ENCODE measurements around the gene FAM168A. TPM values are rescaled to one million over a fixed set of nuclear protein-coding genes. Genes with fewer than 3 reads are reported as not detected.

FAM168A gene
- total RNA-seq, 1 experiment from 2014 or later = 12.9 TPM

DNA sequence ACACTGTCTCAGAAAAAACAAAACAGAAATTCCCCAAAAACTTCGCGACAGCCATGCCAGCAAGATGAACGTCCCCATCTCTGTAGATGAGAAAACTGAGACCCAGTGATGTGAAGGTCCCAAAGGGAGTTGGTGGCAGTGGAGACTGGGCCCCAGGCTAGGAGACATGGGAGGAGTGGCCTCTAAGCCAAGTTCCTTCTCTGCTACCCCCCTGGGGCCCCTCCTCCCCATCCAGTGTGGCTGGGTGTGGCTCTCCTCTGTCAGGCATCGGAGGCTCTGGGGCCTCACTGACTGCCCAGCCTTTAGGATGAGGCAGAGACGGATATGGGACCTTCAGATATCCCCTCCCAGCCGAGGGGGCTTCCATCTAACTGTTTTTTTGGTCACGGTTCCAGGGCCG, 211.9 kb downstream of the FAM168A start:
- Histone ChIP-seq H3K4me3 (ENCODE audit: low read length) (peak overlapping the region; percentile 97), H3K79me2 (ENCODE audit: low read length) (peaks cover 96% of the 10 kb centered on the region), H3K4me1 (ENCODE audit: low read length) (peaks cover 100% of the 10 kb centered on the region), H4K20me1 (ENCODE audit: insufficient read depth, low read depth, low read length) (peaks cover 19% of the 10 kb centered on the region; the same call in 1 of the 2 replicates), H3K27ac (ENCODE audit: low read length) (peak overlapping the region; percentile 97), H3K9ac (ENCODE audit: low read length) (peak overlapping the region; percentile 98), H3K4me2 (ENCODE audit: low read depth, low read length, poor library complexity, severe bottlenecking) (peak overlapping the region; percentile 72), H3K36me3 (ENCODE audit: insufficient read depth, low read length) (no peaks in the 10 kb centered on the region), H2AFZ (ENCODE audit: low read length) (no peak overlapping the region), H3K9me3 (ENCODE audit: low read length) (no peaks in the 10 kb centered on the region), H3K9me2 (replicated peaks; ENCODE audit: insufficient read depth, low read length) (no peaks in the 10 kb centered on the region), H3K27me3 (ENCODE audit: low read length) (no peaks in the 10 kb centered on the region)
- DNase-seq = peak; percentile 93

DNA sequence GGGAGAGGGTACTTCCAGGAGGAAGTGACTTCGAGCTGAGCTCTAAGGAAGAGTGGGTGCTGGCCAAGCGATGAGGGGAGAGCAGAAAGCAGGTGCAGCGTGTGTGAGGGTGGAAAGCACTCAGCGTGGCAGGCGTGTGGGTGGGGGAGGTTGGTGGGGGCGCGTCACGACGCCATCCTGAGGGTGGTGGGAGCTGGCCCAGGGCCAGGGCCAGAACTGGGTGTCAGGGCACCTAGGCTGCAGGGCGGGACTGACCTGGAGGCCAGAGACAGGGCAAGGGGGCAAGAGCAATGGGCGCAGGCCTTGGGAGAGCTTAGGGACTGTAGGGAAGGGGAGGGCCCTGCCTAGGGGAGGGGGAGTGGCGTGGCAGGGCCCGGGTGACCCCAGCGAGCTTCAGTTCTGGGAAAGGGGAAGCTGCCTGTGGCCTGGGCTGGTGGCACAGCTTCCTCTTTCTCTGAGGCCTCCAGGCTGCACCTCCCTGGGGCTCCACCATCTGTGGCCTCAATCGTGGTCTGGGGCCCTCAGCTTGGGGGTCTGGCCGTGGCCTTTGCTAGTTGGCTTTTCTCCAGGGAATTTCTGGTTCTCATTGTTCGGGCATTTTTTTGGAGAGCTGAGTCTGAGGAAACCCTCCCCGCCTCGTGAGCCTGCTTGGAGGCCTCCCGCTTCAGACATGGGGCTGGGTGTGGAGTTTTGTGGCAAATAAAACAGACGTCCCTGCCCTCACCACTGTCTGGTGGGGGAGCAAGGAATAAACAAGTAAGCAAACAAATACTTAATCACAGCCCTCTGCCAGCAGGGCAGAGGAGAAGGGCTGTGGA, 212.8 kb downstream of the FAM168A start:
- H3K4me1 ChIP-seq (ENCODE audit: low read length) = peaks cover 100% of the 10 kb centered on the region
- peak overlapping the region; percentile 98 for H3K9ac ChIP-seq (ENCODE audit: low read length)
- H4K20me1 ChIP-seq (ENCODE audit: insufficient read depth, low read depth, low read length) = peaks cover 21% of the 10 kb centered on the region; the same call in 1 of the 2 replicates
- no peaks in the 10 kb centered on the region for H3K36me3 ChIP-seq (ENCODE audit: insufficient read depth, low read length)
- no peaks in the 10 kb centered on the region for H3K27me3 ChIP-seq (ENCODE audit: low read length)
- H3K9me3 ChIP-seq (ENCODE audit: low read length) = no peaks in the 10 kb centered on the region
- peaks cover 96% of the 10 kb centered on the region for H3K79me2 ChIP-seq (ENCODE audit: low read length)
- H3K4me3 ChIP-seq (ENCODE audit: low read length) = peak overlapping the region; percentile 97
- peak overlapping the region; percentile 97 for H3K27ac ChIP-seq (ENCODE audit: low read length)
- H3K4me2 ChIP-seq (ENCODE audit: low read depth, low read length, poor library complexity, severe bottlenecking) = peak overlapping the region; percentile 72
- DNase-seq = peak; percentile 95
- no peak overlapping the region for H2AFZ ChIP-seq (ENCODE audit: low read length)
- H3K9me2 ChIP-seq (replicated peaks; ENCODE audit: insufficient read depth, low read length) = no peaks in the 10 kb centered on the region

DNA sequence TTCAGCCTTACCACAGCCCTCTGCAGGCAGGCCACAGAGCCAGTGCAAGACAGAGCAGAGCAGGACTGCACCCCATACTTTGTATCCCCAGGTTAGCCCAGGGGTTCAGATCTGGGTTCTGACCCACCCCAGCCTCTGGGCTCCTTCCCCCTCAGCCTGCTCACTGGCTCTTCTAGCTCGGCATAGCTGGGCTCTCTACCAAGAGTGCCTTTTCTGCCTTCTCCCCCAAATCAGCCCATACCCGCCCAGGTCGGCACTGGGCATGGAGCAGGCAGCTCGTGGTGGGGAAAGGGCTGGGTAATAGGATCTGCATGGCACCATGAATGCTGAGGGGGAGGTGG, 213.4 kb downstream of the FAM168A start:
- Histone ChIP-seq H3K9ac (ENCODE audit: low read length) (peak overlapping the region; percentile 98), H3K36me3 (ENCODE audit: insufficient read depth, low read length) (no peaks in the 10 kb centered on the region), H3K9me2 (replicated peaks; ENCODE audit: insufficient read depth, low read length) (no peaks in the 10 kb centered on the region), H4K20me1 (ENCODE audit: insufficient read depth, low read depth, low read length) (peaks cover 22% of the 10 kb centered on the region; the same call in 1 of the 2 replicates), H3K9me3 (ENCODE audit: low read length) (no peaks in the 10 kb centered on the region), H2AFZ (ENCODE audit: low read length) (no peak overlapping the region), H3K79me2 (ENCODE audit: low read length) (peaks cover 96% of the 10 kb centered on the region), H3K4me2 (ENCODE audit: low read depth, low read length, poor library complexity, severe bottlenecking) (peak overlapping the region; percentile 72), H3K27me3 (ENCODE audit: low read length) (no peaks in the 10 kb centered on the region), H3K4me1 (ENCODE audit: low read length) (peaks cover 100% of the 10 kb centered on the region), H3K4me3 (ENCODE audit: low read length) (peak overlapping the region; percentile 97), H3K27ac (ENCODE audit: low read length) (peak overlapping the region; percentile 97)
- peak; percentile 66 for DNase-seq

DNA sequence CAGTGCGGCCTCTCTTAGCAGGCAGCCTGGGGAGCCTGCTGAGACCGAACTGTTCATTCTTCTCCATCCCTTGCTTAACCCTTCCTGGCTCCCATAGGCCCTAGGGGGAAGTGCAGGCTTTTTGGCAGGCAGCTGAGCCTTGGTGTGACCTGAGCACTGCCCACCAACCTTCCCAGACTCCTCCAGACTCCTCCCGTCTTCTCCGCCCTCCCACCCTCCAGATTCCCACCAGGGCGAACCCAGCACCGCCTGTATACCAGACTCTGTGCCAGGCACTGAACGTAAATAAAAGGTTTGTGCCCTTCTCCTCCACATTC, 213.8 kb downstream of the FAM168A start:
- H3K79me2 ChIP-seq (ENCODE audit: low read length) = peaks cover 96% of the 10 kb centered on the region

DNA sequence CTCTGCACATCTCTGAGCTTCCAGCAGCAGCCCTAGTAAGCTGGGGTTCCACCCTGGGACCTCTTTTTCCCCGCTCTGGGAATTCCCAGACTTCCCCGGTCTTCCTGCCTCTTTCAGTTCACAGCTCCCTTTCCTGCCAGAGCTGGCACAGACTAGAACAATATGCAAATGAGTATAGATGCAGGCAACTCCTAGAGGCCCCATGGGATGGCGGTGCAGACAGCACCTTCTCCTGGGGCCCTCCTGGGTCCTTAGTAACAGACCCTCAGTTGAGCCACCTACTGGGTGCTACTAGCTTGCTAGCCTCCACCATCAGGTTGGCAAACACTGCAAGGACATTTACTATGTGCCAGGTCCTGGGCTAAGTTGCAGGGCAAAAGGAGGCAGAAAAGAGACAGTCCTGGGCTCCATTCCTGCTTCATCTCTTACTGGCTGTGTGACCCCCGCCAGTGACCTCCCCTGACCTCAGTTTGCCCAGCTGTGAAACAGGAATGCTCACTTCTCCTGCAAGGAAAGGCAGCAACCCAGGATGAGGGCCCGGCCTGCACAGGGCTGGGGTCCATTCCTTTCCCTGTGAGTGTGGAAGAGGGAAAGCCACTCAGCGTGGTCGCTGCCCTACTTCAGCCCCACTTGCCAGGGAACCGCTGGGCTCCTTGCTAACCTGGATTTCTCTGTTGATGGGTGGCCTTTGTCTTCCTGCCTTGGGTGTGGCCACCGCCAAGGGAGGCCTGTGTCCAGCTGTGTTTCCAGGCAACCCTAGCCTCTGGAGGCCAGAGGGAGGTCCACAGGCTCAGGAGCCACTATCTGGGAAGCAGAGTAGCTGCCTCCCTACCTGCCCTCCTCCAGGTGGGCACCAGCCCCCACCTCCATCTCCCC, 214.4 kb downstream of the FAM168A start:
- H3K9ac ChIP-seq (ENCODE audit: low read length) = peak overlapping the region; percentile 98
- H3K9me2 ChIP-seq (replicated peaks; ENCODE audit: insufficient read depth, low read length) = no peaks in the 10 kb centered on the region
- H3K4me3 ChIP-seq (ENCODE audit: low read length) = peak overlapping the region; percentile 97
- H2AFZ ChIP-seq (ENCODE audit: low read length) = no peak overlapping the region
- no peaks in the 10 kb centered on the region for H3K9me3 ChIP-seq (ENCODE audit: low read length)
- H3K27me3 ChIP-seq (ENCODE audit: low read length) = no peaks in the 10 kb centered on the region
- peak; percentile 76 for DNase-seq
- peaks cover 96% of the 10 kb centered on the region for H3K79me2 ChIP-seq (ENCODE audit: low read length)
- peaks cover 100% of the 10 kb centered on the region for H3K4me1 ChIP-seq (ENCODE audit: low read length)
- H3K4me2 ChIP-seq (ENCODE audit: low read depth, low read length, poor library complexity, severe bottlenecking) = peak overlapping the region; percentile 72
- H4K20me1 ChIP-seq (ENCODE audit: insufficient read depth, low read depth, low read length) = peaks cover 32% of the 10 kb centered on the region; the same call in 1 of the 2 replicates
- no peaks in the 10 kb centered on the region for H3K36me3 ChIP-seq (ENCODE audit: insufficient read depth, low read length)
- H3K27ac ChIP-seq (ENCODE audit: low read length) = peak overlapping the region; percentile 97

More for the DNA sequence above, 213.8 kb downstream of the FAM168A start:
- DNase-seq = peak; percentile 51
- no peak overlapping the region for H2AFZ ChIP-seq (ENCODE audit: low read length)
- H3K27ac ChIP-seq (ENCODE audit: low read length) = peak overlapping the region; percentile 97
- peaks cover 100% of the 10 kb centered on the region for H3K4me1 ChIP-seq (ENCODE audit: low read length)
- no peaks in the 10 kb centered on the region for H3K27me3 ChIP-seq (ENCODE audit: low read length)
- H3K9ac ChIP-seq (ENCODE audit: low read length) = peak overlapping the region; percentile 98
- no peaks in the 10 kb centered on the region for H3K9me3 ChIP-seq (ENCODE audit: low read length)
- H3K36me3 ChIP-seq (ENCODE audit: insufficient read depth, low read length) = no peaks in the 10 kb centered on the region
- peaks cover 26% of the 10 kb centered on the region; the same call in 1 of the 2 replicates for H4K20me1 ChIP-seq (ENCODE audit: insufficient read depth, low read depth, low read length)
- peak overlapping the region; percentile 72 for H3K4me2 ChIP-seq (ENCODE audit: low read depth, low read length, poor library complexity, severe bottlenecking)
- peak overlapping the region; percentile 97; the same call in 1 of the 2 replicates for H3K4me3 ChIP-seq (ENCODE audit: low read length)
- no peaks in the 10 kb centered on the region for H3K9me2 ChIP-seq (replicated peaks; ENCODE audit: insufficient read depth, low read length)

DNA sequence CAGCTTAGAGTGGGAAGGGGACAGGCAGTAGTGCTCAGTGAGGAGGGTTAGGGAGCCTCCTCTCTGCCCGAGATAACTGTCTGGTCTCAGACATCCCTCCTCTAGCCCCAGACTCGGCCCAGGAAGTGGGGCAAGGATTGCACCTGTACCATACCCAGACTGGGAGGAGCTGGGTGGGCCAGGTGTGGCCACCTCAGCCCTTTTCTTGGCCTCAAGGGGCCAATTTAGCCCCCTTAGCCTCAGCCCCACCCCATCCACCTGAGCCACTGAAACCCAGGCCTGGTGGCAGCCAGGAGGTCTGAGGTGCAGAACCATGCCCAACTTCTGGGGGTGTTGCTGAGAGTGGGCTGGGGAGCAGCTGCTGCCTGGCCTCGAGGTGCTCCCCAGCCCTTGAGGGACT, 215.2 kb downstream of the FAM168A start:
- no peaks in the 10 kb centered on the region for H3K9me2 ChIP-seq (replicated peaks; ENCODE audit: insufficient read depth, low read length)
- H3K4me2 ChIP-seq (ENCODE audit: low read depth, low read length, poor library complexity, severe bottlenecking) = peak overlapping the region; percentile 72
- peaks cover 100% of the 10 kb centered on the region for H3K4me1 ChIP-seq (ENCODE audit: low read length)
- H2AFZ ChIP-seq (ENCODE audit: low read length) = no peak overlapping the region
- H3K9me3 ChIP-seq (ENCODE audit: low read length) = no peaks in the 10 kb centered on the region
- no peaks in the 10 kb centered on the region for H3K27me3 ChIP-seq (ENCODE audit: low read length)
- no peak for DNase-seq
- peaks cover 40% of the 10 kb centered on the region; the same call in 1 of the 2 replicates for H4K20me1 ChIP-seq (ENCODE audit: insufficient read depth, low read depth, low read length)
- peak overlapping the region; percentile 97 for H3K27ac ChIP-seq (ENCODE audit: low read length)
- H3K36me3 ChIP-seq (ENCODE audit: insufficient read depth, low read length) = no peaks in the 10 kb centered on the region
- peaks cover 96% of the 10 kb centered on the region for H3K79me2 ChIP-seq (ENCODE audit: low read length)
- H3K9ac ChIP-seq (ENCODE audit: low read length) = peak overlapping the region; percentile 98
- peak overlapping the region; percentile 97 for H3K4me3 ChIP-seq (ENCODE audit: low read length)

DNA sequence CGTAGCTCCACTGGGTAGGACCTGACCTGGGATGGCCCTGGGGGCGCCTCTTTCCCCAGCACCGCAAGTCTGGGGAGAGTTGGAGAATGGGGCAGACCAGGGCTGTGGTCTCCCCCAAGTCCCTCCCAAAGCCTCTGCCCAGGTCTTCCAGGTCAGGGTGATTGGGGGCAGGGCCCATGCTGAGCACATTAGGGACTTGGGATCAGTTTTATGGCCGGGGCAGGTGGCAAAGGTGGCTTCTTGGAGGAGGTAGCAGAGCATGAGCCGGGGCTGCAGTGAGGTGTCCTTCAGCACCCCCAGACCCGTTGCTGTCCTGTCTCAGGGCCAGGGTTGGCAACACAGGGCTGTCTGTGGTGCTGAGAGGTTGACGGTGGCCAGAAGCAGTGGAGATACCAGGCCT, 215.7 kb downstream of the FAM168A start:
- Histone ChIP-seq H3K27me3 (ENCODE audit: low read length) (no peaks in the 10 kb centered on the region), H3K27ac (ENCODE audit: low read length) (peak overlapping the region; percentile 97), H3K4me2 (ENCODE audit: low read depth, low read length, poor library complexity, severe bottlenecking) (peak overlapping the region; percentile 72), H3K36me3 (ENCODE audit: insufficient read depth, low read length) (no peaks in the 10 kb centered on the region), H3K4me3 (ENCODE audit: low read length) (peak overlapping the region; percentile 97), H3K9ac (ENCODE audit: low read length) (peak overlapping the region; percentile 98), H3K79me2 (ENCODE audit: low read length) (peaks cover 96% of the 10 kb centered on the region), H4K20me1 (ENCODE audit: insufficient read depth, low read depth, low read length) (peaks cover 43% of the 10 kb centered on the region; the same call in 1 of the 2 replicates), H3K9me3 (ENCODE audit: low read length) (no peaks in the 10 kb centered on the region), H3K9me2 (replicated peaks; ENCODE audit: insufficient read depth, low read length) (no peaks in the 10 kb centered on the region), H2AFZ (ENCODE audit: low read length) (no peak overlapping the region), H3K4me1 (ENCODE audit: low read length) (peaks cover 98% of the 10 kb centered on the region)
- no peak for DNase-seq

DNA sequence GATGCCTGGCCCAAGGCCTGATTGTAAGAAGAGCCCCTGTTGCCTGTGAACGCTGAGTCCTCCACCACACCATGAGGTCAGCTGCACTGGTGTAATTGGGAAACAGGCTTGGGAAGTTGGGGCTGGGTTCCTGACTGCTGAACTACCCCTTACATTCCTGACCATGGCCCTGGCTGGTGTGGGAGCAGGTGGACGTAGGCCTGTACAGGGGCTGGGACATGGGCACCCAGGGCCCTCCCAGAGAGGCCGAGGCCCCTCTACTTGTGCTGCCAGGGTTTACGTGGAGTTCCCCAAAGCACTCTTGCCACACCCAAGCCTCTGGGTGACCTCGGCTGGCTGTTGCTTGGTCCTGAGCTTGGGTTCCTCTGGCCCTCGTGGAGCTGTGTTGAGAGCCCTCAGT, 216.3 kb downstream of the FAM168A start:
- Histone ChIP-seq H3K9me2 (replicated peaks; ENCODE audit: insufficient read depth, low read length) (no peaks in the 10 kb centered on the region), H3K36me3 (ENCODE audit: insufficient read depth, low read length) (no peaks in the 10 kb centered on the region), H3K4me1 (ENCODE audit: low read length) (peaks cover 92% of the 10 kb centered on the region), H4K20me1 (ENCODE audit: insufficient read depth, low read depth, low read length) (peaks cover 47% of the 10 kb centered on the region), H3K79me2 (ENCODE audit: low read length) (peaks cover 97% of the 10 kb centered on the region), H3K4me2 (ENCODE audit: low read depth, low read length, poor library complexity, severe bottlenecking) (peak overlapping the region; percentile 72), H3K9ac (ENCODE audit: low read length) (peak overlapping the region; percentile 98), H3K27me3 (ENCODE audit: low read length) (no peaks in the 10 kb centered on the region), H2AFZ (ENCODE audit: low read length) (no peak overlapping the region), H3K4me3 (ENCODE audit: low read length) (peak overlapping the region; percentile 97; the same call in 1 of the 2 replicates), H3K27ac (ENCODE audit: low read length) (peak overlapping the region; percentile 97), H3K9me3 (ENCODE audit: low read length) (no peaks in the 10 kb centered on the region)
- no peak for DNase-seq

Data from Karpas-422 (cell line).